T-helper 1 cell (primary cell): Measurements from ENCODE around the gene EIF4G3.
"Not testable (repeated sequence)": the region's sequence is repeated elsewhere in the genome, so short reads cannot be mapped to it uniquely, and the experiment has no call there.

ENCODE experiments used
- DNase-seq, 5 donors: peaks; one replicate each; pipeline ENCODE4 v3.0.0-alpha.2; 2012 to 2020

EIF4G3 gene

GRCh38 chr1:21188235-21188634 is 11.5 kb upstream of the EIF4G3 start:
- no peak for DNase-seq

DNA sequence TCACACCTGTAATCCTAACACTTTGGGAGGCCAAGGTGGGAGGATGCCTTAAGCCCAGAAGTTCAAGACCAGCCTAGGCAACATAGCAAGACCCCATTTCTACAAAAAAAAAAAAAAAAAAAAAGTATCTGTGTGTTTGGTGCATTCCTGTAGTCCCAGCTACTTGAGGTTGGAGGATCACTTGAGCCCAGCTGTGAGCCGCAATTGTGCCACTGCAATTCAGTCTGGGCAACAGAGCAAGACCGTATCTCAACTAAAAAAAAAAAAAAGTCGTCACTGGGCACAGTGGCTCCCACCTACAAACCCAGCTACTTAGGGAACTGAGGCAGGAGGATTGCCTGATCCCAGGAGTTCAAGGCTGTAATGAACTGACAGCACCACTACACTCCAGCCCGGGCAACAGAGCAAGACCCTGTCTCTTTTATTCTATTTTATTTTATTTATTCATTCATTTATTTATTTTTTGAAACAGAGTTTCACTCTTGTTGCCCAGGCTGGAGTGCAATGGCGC is 8.6 kb upstream of the EIF4G3 start:
- DNase-seq = no peak

GRCh38 chr1:21184276-21184675 is 7.6 kb upstream of the EIF4G3 start:
- DNase-seq = no peak

DNA sequence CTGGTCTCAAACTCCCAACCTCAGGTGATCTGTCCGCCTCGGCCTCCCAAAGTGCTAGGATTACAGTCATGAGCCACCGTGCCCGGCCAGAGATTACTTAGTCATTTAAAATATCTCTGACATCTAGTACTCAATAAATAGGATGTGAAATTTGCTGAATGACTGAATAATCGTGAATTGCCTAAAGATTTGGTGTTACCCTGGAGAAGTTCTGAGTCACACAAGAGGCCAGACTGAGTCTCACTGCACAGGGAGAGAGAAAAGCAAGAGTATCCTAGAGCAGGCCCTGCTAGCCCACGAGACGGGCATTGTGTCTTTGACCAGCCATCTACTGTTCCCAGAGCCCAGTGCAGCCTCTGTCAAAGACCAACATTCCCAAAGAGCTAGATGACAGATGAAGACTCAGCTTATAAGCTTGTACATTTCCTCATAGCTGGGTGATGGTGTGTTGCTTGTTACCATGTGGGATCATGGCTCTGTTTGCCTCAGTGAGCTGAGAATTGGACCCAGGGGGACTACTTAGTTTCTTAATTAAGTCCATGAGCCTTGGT is 5.6 kb upstream of the EIF4G3 start:
- no peak for DNase-seq

- DNase-seq = not testable (repeated sequence)
Observed at GRCh38 chr1:21178271-21178670, 1.6 kb upstream of the EIF4G3 start.

GRCh38 chr1:21175670-21176581 is 771 bp downstream of the EIF4G3 start:
- DNase-seq = peak; percentile 18 to 61 (median 32)

GRCh38 chr1:21175324-21175669 is 1.4 kb downstream of the EIF4G3 start:
- peak in 3 of 5 donors; percentile 17 to 67 (median 19) for DNase-seq

- DNase-seq = peak in 1 of 5 donors; percentile 8
Observed at GRCh38 chr1:21174654-21175323, 1.9 kb downstream of the EIF4G3 start.

DNA sequence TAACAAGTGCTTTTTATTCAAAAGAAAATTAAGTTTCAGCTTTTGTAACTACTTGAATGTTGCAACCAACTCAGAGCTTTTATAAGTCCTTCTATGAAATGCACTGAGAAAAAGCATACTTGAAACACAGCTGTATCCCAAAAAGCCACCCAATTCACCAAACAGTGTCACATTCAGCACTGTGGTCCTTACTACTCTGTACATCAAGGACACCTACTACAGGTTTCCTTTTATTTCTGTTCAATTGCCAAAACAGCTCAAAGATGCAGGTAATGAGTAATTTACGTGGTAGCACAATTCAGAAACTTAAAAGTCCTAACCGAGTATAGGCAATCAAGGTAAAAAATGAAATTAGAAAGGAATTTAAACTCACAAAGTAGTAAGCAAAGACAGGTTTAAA is 2.5 kb downstream of the EIF4G3 start:
- DNase-seq = no peak

DNA sequence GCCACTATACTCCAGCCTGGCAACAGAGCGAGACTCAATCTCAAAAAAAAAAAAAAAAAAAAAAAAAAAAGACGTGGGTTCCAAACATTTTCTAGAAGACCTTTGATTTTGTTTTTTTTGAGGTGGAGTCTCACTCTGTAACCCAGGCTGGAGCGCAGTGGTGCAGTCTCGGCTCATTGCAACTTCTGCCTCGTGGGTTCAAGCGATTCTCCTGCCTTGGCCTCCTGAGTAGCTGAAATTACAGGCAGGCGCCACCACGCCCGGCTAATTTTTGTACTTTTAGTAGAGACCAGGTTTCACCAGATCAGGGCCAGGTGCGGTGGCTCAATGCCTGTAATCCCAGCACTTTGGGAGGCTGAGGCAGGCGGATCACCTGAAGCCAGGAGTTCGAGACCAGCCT is 3.6 kb downstream of the EIF4G3 start:
- not testable (repeated sequence) for DNase-seq

GRCh38 chr1:21170837-21171236 is 5.9 kb downstream of the EIF4G3 start:
- DNase-seq = not testable (repeated sequence)

- DNase-seq = no peak
Observed at GRCh38 chr1:21168444-21168843, 8.3 kb downstream of the EIF4G3 start.

DNA sequence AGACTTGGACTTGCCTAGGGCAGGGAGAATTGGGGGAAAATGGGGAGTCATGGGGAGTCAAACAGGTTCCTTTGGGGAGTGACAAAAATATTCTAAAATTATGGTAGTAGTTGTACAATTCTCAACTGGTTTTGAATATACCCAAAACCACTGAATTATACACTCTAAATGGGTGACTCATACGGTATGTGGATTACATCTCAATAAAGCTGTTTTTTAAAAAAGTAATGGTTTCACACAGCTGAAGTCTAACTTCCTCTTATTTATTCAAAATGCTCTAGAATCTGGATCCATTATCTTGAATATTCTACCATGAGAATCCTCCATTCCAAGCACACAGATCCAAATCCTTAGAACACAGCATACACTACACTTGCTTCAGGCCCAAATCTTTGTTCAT is 11.1 kb downstream of the EIF4G3 start:
- DNase-seq = no peak

DNA sequence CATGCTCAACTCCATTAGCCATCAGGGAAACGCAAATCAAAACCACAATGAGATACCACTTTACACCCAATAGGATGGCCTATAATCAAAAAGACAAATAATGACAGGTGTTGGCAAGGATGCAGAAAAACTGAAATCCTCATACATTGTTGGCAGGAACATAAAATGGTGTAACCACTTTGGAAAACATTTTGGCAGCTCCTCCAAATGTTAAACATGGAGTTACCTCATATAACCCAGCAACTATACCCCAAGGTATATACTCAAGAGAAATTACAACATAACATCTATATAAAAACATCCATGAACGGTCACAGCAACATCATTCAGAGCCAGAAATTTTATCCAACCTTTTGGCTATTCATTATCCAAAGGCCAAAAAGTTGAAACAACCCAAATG is 11.6 kb downstream of the EIF4G3 start:
- no peak for DNase-seq

- no peak for DNase-seq
Observed at GRCh38 chr1:21164266-21164665, 12.4 kb downstream of the EIF4G3 start.

DNA sequence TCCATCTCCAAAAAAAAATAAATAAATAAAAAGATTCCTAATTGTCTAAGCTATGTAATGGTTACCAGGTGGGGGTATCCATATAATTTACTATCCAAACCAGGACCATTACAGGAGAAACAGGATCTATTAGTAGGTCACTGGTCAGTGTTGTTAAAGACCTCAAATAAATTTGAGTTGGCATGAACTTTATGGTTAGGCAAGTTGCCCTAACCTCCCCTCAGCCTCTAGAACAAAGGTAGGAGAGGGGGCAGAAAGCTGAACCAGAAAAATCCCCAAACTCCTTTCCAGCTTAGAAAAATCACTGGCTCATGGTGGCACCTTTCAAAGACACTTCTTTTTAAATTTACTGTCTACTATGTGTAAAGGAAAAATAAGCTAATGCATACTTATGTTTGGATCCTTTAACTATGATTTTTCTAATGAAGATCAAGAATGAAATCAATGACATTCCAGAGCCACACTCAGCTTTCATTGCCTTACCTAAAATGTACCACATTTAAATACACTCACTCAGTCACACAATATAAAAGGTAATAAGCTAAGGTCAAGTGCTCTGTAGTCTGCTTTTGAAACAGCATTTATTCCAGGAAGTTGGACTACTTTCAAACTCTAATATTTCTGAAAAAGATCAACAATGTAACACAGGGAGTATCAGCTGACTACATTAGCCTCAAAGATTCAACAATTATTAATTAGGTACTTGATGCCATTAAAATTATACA is 13.8 kb downstream of the EIF4G3 start:
- DNase-seq = no peak

GRCh38 chr1:21161842-21162241 is 14.9 kb downstream of the EIF4G3 start:
- DNase-seq = no peak

DNA sequence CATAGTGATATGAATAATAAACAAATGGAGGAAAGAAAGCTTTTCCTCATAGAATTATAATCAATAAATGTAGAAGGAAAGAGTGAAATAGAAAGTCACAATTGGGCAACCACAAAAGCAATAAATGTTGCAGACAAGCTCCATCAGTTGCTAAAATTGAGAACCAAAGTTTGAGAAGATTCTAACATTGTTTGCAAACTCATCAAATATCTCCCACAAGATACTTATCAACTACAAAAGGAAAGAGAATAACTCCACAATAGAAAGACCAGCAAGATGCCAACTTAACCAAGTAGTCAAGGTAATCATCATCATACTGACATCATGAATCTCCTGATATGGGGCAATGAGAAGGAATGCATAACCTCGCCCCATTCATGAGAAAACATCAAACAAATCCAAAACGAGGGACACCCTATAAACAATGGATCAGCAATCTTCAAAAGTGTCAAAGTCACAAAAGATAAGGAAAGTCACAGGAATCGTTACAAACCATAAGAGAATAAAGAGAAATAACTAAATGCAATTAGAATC is 16.4 kb downstream of the EIF4G3 start:
- DNase-seq = no peak

DNA sequence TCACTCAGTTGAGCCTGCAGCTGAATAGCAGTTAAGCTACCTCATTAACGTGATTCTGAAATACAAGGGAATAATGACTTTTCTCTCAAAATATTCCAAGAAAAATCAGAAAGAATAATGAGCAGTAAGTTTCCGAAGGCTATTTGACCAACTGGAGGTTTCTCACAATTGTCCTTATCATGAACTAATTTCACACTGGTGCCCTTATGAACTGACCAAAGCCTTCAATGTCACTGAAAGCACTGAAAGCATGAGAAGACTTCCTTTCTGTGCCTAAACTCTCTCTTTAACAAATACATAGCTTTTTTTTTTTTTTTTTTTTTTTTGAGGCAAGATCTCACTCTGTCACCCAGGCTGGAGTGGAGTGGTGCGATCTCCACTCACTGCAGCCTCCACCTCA is 18.8 kb downstream of the EIF4G3 start:
- no peak for DNase-seq

DNA sequence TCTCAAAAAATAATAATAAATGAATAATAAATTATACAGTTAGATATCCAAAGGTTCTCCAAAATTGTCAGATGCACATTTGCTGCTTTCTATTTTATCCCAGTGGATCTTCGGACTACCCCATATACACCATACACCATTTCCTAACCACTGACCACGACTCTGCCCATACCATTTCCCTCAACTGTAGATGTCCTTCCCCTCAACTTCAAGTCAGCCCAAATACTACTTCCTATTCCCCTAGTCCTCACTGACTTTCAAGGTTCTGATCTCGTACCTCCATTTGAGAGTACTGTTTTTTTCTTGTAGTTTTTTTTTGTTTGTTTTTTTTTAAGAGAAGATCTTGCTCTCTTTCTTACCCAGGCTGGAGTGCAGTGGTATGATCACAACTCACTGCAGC is 19.6 kb downstream of the EIF4G3 start:
- no peak for DNase-seq

- no peak for DNase-seq
Observed at GRCh38 chr1:21156019-21156418, 20.7 kb downstream of the EIF4G3 start.

DNA sequence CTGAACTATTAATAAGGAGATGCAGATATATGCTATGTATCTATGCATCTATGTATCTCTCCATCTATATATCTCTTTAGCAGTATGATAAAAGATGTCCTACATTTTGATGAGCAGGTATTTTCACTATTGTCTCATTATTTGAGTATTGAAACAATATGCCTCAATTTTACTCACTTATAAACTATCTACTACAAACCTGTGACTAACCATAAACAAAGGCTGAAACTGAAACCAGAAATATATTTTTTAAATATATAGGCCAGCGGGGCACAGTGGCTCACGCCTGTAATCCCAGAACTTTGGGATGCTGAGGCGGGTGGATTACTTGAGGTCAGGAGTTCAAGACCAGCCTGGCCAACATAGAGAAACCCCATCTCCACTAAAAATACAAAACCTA is 22.0 kb downstream of the EIF4G3 start:
- no peak for DNase-seq

DNA sequence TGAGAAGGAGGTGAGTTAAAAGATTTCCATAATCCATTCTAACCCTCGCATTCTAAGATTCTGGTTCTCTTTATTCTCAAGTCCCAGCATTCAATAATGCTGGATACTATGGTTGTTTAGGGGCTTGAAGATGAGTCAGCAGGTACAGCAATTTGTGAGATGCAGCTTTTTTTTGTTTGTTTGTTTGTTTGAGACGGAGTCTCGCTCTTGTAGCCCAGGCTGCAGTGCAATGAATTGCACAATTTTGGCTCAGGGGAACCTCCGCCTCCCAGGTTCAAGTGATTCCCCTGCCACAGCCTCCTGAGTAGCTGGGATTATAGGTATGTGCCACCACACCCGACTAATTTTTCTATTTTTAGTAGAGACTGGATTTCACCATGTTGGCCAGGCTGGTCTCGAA is 23.3 kb downstream of the EIF4G3 start:
- no peak for DNase-seq
